PFSK-1 (cell line): ENCODE measurements around the gene SLC25A25.

Experiments
- POLR2AphosphoS5 ChIP-seq: IDR thresholded peaks from 2 replicates; pipeline ENCODE4 v1.6.1; 2012; ENCODE audit warnings: low read depth, mild to moderate bottlenecking, control low read depth, low read length, moderate library complexity
- TF ChIP-seq, protein P1 (sequence below), 2 experiments: IDR thresholded peaks; 2 replicates each; pipeline versions ENCODE4 v1.6.1 to v1.8.0; 2011 to 2012; ENCODE audit warnings: low read depth in 2 of 2, low read length in 2 of 2, control low read depth in 1 of 2, inconsistent platforms in 1 of 2, mild to moderate bottlenecking in 1 of 2, moderate library complexity in 1 of 2; ENCODE audit not compliant: insufficient read depth in 1 of 2

DNA sequence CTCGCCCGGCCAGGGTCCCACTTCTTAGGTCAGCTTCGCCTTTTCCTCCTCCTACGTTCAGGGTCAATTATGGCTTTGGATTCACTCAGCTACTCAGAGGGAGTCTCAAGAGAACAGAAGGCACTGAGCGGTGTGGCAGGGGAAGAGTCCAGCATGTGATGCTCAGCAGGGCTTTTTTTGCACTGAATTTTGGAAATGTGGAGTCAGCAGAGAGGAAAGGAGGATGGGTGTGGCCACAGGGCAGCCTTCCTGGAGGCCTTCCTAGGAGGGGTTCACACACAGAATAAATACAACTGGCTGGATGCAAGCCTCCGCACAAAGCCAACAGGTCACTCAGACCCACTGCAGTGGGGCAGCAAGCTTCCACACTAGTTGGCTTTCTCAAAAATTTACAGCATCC is 5.8 kb upstream of the SLC25A25 start:
- TF ChIP-seq, protein P1, sequence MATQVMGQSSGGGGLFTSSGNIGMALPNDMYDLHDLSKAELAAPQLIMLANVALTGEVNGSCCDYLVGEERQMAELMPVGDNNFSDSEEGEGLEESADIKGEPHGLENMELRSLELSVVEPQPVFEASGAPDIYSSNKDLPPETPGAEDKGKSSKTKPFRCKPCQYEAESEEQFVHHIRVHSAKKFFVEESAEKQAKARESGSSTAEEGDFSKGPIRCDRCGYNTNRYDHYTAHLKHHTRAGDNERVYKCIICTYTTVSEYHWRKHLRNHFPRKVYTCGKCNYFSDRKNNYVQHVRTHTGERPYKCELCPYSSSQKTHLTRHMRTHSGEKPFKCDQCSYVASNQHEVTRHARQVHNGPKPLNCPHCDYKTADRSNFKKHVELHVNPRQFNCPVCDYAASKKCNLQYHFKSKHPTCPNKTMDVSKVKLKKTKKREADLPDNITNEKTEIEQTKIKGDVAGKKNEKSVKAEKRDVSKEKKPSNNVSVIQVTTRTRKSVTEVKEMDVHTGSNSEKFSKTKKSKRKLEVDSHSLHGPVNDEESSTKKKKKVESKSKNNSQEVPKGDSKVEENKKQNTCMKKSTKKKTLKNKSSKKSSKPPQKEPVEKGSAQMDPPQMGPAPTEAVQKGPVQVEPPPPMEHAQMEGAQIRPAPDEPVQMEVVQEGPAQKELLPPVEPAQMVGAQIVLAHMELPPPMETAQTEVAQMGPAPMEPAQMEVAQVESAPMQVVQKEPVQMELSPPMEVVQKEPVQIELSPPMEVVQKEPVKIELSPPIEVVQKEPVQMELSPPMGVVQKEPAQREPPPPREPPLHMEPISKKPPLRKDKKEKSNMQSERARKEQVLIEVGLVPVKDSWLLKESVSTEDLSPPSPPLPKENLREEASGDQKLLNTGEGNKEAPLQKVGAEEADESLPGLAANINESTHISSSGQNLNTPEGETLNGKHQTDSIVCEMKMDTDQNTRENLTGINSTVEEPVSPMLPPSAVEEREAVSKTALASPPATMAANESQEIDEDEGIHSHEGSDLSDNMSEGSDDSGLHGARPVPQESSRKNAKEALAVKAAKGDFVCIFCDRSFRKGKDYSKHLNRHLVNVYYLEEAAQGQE (IDR thresholded peaks at IDR 0.05; ENCODE audit: insufficient read depth in 1 of 2, low read depth in 2 of 2, low read length in 2 of 2) = no peak
- TF ChIP-seq POLR2AphosphoS5 = no peak
